SK-N-SH treated with all-trans-retinoic acid at 6 μM for 48 hours (cell line): Measurements from ENCODE around the gene DUOX2.

Experiments used
- ATAC-seq: fragments of 200-7000 bp; cut with Tn5 transposase; 3 replicates; pipeline ENCODE4 v1.9.1; 2020; ENCODE audit warnings: mild to moderate bottlenecking, moderate library complexity
- CSDC2 ChIP-seq: fragments of 250-450 bp; sonication (Bioruptor Pico); IDR thresholded peaks from 2 replicates; pipeline ENCODE4 v1.5.0; 2020; ENCODE audit warnings: mild to moderate bottlenecking, moderate library complexity
- ESRRG ChIP-seq: fragments of 250-450 bp; sonication (Bioruptor Pico); IDR thresholded peaks from 2 replicates; pipeline ENCODE4 v1.6.1; 2021; ENCODE audit warnings: mild to moderate bottlenecking
- GLIS3 ChIP-seq: fragments of 250-450 bp; sonication (Bioruptor Pico); IDR thresholded peaks from 2 replicates; pipeline ENCODE4 v1.5.0; 2020; ENCODE audit warnings: mild to moderate bottlenecking, moderate library complexity
- ISL1 ChIP-seq: fragments of 250-450 bp; sonication (Bioruptor Pico); IDR thresholded peaks from 2 replicates; pipeline ENCODE4 v2.1.2; 2022; ENCODE audit warnings: mild to moderate bottlenecking, moderate library complexity
- OSR1 ChIP-seq: fragments of 250-450 bp; sonication (Bioruptor Pico); IDR thresholded peaks from 2 replicates; pipeline ENCODE4 v1.8.0; 2022; ENCODE audit warnings: moderate library complexity, mild to moderate bottlenecking, inconsistent platforms
- PPARA ChIP-seq: fragments of 250-450 bp; sonication (Bioruptor Pico); IDR thresholded peaks from 2 replicates; pipeline ENCODE4 v1.5.0; 2020; ENCODE audit warnings: mild to moderate bottlenecking, borderline replicate concordance
- RARB ChIP-seq: fragments of 250-450 bp; sonication (Bioruptor Pico); IDR thresholded peaks from 2 replicates; pipeline ENCODE4 v1.8.0; 2021; ENCODE audit warnings: mild to moderate bottlenecking, moderate library complexity
- SNAI2 ChIP-seq: fragments of 250-450 bp; sonication (Bioruptor Pico); IDR thresholded peaks from 2 replicates; pipeline ENCODE4 v1.5.0; 2020; ENCODE audit warnings: mild to moderate bottlenecking, moderate library complexity
- TCF4 ChIP-seq: fragments of 250-450 bp; sonication (Bioruptor Pico); IDR thresholded peaks from 2 replicates; pipeline ENCODE4 v1.8.0; 2021; ENCODE audit warnings: mild to moderate bottlenecking, moderate library complexity, borderline replicate concordance
- TOX ChIP-seq: fragments of 250-450 bp; sonication (Bioruptor Pico); IDR thresholded peaks from 2 replicates; pipeline ENCODE4 v1.8.0; 2021; ENCODE audit warnings: mild to moderate bottlenecking, moderate library complexity, borderline replicate concordance
- ZC3H10 ChIP-seq: fragments of 250-450 bp; sonication (Bioruptor Pico); IDR thresholded peaks from 2 replicates; pipeline ENCODE4 v1.5.1; 2021; ENCODE audit warnings: mild to moderate bottlenecking, moderate library complexity
- ZFP3 ChIP-seq: fragments of 250-450 bp; sonication (Bioruptor Pico); IDR thresholded peaks from 2 replicates; pipeline ENCODE4 v1.5.0; 2020; ENCODE audit warnings: mild to moderate bottlenecking, moderate library complexity
- ZFP30 ChIP-seq: fragments of 450-650 bp; formaldehyde crosslinking; IDR thresholded peaks from 2 replicates; pipeline ENCODE4 v1.5.0; 2022; ENCODE audit warnings: mild to moderate bottlenecking, moderate library complexity
- ZNF565 ChIP-seq: fragments of 450-650 bp; formaldehyde crosslinking; conservative IDR thresholded peaks from 2 replicates; pipeline ENCODE4 v1.5.0; 2020; ENCODE audit warnings: low read depth, mild to moderate bottlenecking, moderate library complexity
- ZNF70 ChIP-seq: fragments of 450-650 bp; formaldehyde crosslinking; IDR thresholded peaks from 2 replicates; pipeline ENCODE4 v1.5.0; 2020; ENCODE audit warnings: mild to moderate bottlenecking, moderate library complexity
- ZNF8 ChIP-seq: fragments of 450-650 bp; formaldehyde crosslinking; IDR thresholded peaks from 2 replicates; pipeline ENCODE4 v1.5.0; 2020; ENCODE audit warnings: mild to moderate bottlenecking, moderate library complexity
- TF ChIP-seq, protein P1 (sequence below): fragments of 250-450 bp; sonication (Bioruptor Pico); IDR thresholded peaks from 2 replicates; pipeline ENCODE4 v1.5.1; 2020; ENCODE audit warnings: low read depth, mild to moderate bottlenecking, moderate library complexity
- TF ChIP-seq, protein P2 (sequence below): fragments of 250-450 bp; sonication (Bioruptor Pico); IDR thresholded peaks from 2 replicates; pipeline ENCODE4 v1.8.0; 2020; ENCODE audit warnings: mild to moderate bottlenecking, moderate library complexity, borderline replicate concordance
- TF ChIP-seq, protein P3 (sequence below): fragments of 250-450 bp; sonication (Bioruptor Pico); IDR thresholded peaks from 2 replicates; pipeline ENCODE4 v1.5.0; 2020; ENCODE audit warnings: mild to moderate bottlenecking, moderate library complexity
- TF ChIP-seq, protein P4 (sequence below): fragments of 250-450 bp; sonication (Bioruptor Pico); IDR thresholded peaks from 2 replicates; pipeline ENCODE4 v1.8.0; 2021; ENCODE audit warnings: low read depth, mild to moderate bottlenecking, moderate library complexity, borderline replicate concordance
- TF ChIP-seq, protein P5 (sequence below): fragments of 250-450 bp; sonication (Bioruptor Pico); IDR thresholded peaks from 2 replicates; pipeline ENCODE4 v1.5.1; 2021; ENCODE audit warnings: mild to moderate bottlenecking, moderate library complexity

The DUOX2 gene

DNA sequence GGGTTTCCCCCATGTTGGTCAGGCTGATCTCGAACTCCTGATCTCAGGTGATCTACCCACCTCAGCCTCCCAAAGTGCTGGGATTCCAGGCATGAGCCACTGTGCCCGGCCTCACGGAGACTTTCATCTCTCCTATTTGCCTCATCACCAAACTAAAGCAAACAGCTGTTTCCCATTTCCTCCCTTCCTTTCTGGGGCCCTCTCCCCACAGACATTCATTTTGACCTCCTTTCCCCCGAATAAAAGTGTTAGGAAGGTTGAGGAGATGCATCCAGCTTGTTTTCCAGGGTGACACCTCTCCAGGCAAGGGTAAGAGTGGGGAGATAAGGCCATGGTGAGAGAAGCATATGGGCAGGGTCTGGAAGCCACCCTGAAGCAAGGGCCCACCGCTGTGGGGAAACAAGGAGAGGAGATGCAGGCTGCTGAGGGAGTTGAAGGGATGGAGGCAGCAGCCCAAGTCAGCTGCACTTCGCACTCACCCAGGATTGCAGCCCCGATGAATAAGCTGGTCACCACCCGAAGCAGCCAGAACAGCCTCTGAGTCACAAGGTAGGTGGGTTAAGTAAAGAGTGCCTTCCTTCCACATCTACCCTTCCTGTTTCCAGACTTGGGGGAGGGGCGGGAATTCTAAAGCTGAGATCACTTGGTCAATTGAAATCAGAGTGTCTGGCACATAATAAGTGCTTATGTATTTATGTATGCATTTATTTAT is 7.9 kb upstream of the DUOX2 start:
- TF ChIP-seq ZNF8 (CRISPR knock-in tag) (no peak), ESRRG (no peak), ZNF70 (no peak), RARB (CRISPR knock-in tag) (no peak), CSDC2 (CRISPR knock-in tag) (no peak), TOX (CRISPR knock-in tag) (no peak), SNAI2 (CRISPR knock-in tag) (no peak), ZC3H10 (no peak), TCF4 (no peak), ISL1 (CRISPR knock-in tag) (no peak), OSR1 (CRISPR knock-in tag) (no peak), ZFP30 (CRISPR knock-in tag) (no peak), GLIS3 (CRISPR knock-in tag) (no peak), PPARA (no peak), ZFP3 (CRISPR knock-in tag) (no peak)
- TF ChIP-seq, protein P1, sequence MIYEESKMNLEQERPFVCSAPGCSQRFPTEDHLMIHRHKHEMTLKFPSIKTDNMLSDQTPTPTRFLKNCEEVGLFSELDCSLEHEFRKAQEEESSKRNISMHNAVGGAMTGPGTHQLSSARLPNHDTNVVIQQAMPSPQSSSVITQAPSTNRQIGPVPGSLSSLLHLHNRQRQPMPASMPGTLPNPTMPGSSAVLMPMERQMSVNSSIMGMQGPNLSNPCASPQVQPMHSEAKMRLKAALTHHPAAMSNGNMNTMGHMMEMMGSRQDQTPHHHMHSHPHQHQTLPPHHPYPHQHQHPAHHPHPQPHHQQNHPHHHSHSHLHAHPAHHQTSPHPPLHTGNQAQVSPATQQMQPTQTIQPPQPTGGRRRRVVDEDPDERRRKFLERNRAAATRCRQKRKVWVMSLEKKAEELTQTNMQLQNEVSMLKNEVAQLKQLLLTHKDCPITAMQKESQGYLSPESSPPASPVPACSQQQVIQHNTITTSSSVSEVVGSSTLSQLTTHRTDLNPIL (CRISPR knock-in tag) = no peak
- TF ChIP-seq, protein P2, sequence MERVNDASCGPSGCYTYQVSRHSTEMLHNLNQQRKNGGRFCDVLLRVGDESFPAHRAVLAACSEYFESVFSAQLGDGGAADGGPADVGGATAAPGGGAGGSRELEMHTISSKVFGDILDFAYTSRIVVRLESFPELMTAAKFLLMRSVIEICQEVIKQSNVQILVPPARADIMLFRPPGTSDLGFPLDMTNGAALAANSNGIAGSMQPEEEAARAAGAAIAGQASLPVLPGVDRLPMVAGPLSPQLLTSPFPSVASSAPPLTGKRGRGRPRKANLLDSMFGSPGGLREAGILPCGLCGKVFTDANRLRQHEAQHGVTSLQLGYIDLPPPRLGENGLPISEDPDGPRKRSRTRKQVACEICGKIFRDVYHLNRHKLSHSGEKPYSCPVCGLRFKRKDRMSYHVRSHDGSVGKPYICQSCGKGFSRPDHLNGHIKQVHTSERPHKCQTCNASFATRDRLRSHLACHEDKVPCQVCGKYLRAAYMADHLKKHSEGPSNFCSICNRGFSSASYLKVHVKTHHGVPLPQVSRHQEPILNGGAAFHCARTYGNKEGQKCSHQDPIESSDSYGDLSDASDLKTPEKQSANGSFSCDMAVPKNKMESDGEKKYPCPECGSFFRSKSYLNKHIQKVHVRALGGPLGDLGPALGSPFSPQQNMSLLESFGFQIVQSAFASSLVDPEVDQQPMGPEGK (CRISPR knock-in tag) = no peak
- TF ChIP-seq, protein P3, sequence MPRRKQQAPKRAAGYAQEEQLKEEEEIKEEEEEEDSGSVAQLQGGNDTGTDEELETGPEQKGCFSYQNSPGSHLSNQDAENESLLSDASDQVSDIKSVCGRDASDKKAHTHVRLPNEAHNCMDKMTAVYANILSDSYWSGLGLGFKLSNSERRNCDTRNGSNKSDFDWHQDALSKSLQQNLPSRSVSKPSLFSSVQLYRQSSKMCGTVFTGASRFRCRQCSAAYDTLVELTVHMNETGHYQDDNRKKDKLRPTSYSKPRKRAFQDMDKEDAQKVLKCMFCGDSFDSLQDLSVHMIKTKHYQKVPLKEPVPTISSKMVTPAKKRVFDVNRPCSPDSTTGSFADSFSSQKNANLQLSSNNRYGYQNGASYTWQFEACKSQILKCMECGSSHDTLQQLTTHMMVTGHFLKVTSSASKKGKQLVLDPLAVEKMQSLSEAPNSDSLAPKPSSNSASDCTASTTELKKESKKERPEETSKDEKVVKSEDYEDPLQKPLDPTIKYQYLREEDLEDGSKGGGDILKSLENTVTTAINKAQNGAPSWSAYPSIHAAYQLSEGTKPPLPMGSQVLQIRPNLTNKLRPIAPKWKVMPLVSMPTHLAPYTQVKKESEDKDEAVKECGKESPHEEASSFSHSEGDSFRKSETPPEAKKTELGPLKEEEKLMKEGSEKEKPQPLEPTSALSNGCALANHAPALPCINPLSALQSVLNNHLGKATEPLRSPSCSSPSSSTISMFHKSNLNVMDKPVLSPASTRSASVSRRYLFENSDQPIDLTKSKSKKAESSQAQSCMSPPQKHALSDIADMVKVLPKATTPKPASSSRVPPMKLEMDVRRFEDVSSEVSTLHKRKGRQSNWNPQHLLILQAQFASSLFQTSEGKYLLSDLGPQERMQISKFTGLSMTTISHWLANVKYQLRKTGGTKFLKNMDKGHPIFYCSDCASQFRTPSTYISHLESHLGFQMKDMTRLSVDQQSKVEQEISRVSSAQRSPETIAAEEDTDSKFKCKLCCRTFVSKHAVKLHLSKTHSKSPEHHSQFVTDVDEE (CRISPR knock-in tag) = no peak
- TF ChIP-seq, protein P4, sequence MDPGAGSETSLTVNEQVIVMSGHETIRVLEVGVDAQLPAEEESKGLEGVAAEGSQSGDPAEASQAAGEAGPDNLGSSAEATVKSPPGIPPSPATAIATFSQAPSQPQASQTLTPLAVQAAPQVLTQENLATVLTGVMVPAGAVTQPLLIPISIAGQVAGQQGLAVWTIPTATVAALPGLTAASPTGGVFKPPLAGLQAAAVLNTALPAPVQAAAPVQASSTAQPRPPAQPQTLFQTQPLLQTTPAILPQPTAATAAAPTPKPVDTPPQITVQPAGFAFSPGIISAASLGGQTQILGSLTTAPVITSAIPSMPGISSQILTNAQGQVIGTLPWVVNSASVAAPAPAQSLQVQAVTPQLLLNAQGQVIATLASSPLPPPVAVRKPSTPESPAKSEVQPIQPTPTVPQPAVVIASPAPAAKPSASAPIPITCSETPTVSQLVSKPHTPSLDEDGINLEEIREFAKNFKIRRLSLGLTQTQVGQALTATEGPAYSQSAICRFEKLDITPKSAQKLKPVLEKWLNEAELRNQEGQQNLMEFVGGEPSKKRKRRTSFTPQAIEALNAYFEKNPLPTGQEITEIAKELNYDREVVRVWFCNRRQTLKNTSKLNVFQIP (CRISPR knock-in tag) = no peak
- no peak for ATAC-seq

DNA sequence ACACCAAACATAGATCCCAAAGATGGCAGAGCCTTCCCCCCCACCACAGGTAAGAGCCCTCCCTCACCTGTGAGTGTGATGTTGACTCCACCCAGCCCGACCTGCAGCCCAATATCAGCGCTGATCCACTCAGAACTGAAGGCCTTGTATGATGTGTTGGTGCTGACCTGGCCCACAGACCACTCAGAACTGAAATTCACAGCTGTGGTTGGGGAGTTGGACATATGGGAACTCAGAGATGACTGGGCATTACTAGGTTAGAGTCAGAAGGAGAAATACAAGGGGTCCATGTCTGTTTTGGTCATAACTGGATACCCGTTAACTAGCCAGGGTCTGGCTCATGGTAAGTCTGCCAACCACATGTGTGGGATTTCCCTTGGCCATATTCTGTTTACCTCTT is 7.0 kb upstream of the DUOX2 start:
- ATAC-seq = no peak
- no peak for TF ChIP-seq ZNF565
- TF ChIP-seq, protein P3 (CRISPR knock-in tag) = no peak
- TF ChIP-seq, protein P5, sequence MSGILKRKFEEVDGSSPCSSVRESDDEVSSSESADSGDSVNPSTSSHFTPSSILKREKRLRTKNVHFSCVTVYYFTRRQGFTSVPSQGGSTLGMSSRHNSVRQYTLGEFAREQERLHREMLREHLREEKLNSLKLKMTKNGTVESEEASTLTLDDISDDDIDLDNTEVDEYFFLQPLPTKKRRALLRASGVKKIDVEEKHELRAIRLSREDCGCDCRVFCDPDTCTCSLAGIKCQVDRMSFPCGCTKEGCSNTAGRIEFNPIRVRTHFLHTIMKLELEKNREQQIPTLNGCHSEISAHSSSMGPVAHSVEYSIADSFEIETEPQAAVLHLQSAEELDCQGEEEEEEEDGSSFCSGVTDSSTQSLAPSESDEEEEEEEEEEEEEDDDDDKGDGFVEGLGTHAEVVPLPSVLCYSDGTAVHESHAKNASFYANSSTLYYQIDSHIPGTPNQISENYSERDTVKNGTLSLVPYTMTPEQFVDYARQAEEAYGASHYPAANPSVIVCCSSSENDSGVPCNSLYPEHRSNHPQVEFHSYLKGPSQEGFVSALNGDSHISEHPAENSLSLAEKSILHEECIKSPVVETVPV (CRISPR knock-in tag) = no peak
- TF ChIP-seq PPARA = no peak
- TF ChIP-seq GLIS3 (CRISPR knock-in tag) = no peak
- TF ChIP-seq ISL1 (CRISPR knock-in tag) = no peak
- no peak for TF ChIP-seq RARB (CRISPR knock-in tag)
- TF ChIP-seq CSDC2 (CRISPR knock-in tag) = no peak
- TF ChIP-seq, protein P2 (CRISPR knock-in tag) = no peak
- TF ChIP-seq, all 23 proteins: peak for 0
